Mucosa of descending colon (tissue), 3 donors: ENCODE data around the gene IST1. TPM values are rescaled to one million over a fixed set of nuclear protein-coding genes. Genes with fewer than 3 reads are reported as not detected.

Experiments used
- ATAC-seq: fragments of 200-7000 bp; cut with Tn5 transposase; one replicate; pipeline ENCODE4 v1.9.1; 2020; ENCODE audit warnings: mild to moderate bottlenecking, moderate library complexity
- DNase-seq, 3 donors: peaks; one replicate each; pipeline ENCODE4 v3.0.0-alpha.2; 2020
- H3K36me3 ChIP-seq: fragments of 200-600 bp; one replicate; pipeline ENCODE4 v1.8.0; 2021; ENCODE audit warnings: low read depth, mild to moderate bottlenecking
- H3K4me1 ChIP-seq: fragments of 200-600 bp; one replicate; pipeline ENCODE4 v1.8.0; 2021; ENCODE audit warnings: low read depth, mild to moderate bottlenecking
- H3K4me3 ChIP-seq: fragments of 200-600 bp; one replicate; pipeline ENCODE4 v1.8.0; 2021; ENCODE audit warnings: mild to moderate bottlenecking
- H3K9me3 ChIP-seq: fragments of 200-600 bp; one replicate; pipeline ENCODE4 v1.8.0; 2021; ENCODE audit warnings: mild to moderate bottlenecking
- intact Hi-C, 2 donors: fragments of 100-400 bp; cut with DNase I in 1 of 2; cut with micrococcal nuclease in 1 of 2; formaldehyde crosslinking; loops; one replicate each; pipeline versions ENCODE4 v1.11.0 to v1.11.1; 2022; cut with DNase I, micrococcal nuclease
- total RNA-seq, 3 donors: library from RNA; stranded (reverse); fragmentation: NEBNext Ultra II Directional in 2 of 3; extraction: Animal tissue kit (Norgen Biotek cat#: 25700) in 2 of 3; gene quantifications; one replicate each; pipeline versions ENCODE4 v1.2.1 to v1.2.4, GENCODE V29; 2021 to 2023
- TF ChIP-seq, protein P1 (sequence below): fragments of 200-600 bp; IDR thresholded peaks from one replicate; pipeline ENCODE4 v1.8.0; 2022; ENCODE audit warnings: antibody characterized with exemption, mild to moderate bottlenecking
- donor health status: DM: no; HTN: no; CAD: no; lungs with moderate emphysema.
- donor health status: DM: no; HTN: no; CAD: no.
- donor health status: DM: no; HTN: yes; CAD: no.

Gene IST1
- total RNA-seq, 3 donors from 2014 or later: 223 to 278 (median 228) TPM

DNA sequence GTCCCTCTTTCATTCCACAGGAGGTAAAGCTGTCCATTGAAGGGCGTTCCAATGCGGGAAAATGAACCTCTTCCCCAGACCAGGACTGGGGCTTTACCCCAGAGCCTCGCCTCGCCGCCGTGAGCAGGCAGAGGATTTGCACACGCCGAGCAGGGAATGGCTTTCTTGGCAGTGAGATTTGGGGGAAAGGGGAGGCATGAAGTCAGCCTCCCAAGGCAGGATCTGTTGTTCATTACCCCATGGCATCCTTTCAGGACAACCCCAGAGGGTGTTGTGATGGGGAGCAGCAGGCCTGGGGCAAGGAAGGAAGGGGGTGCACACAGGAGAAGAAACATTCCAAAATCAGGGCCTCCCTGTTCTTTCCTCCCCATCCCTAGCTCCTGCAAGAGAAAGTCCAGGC lies 43.6 kb upstream of the IST1 start:
- Histone ChIP-seq H3K9me3 (no peaks in the 10 kb centered on the region), H3K4me1 (no peaks in the 10 kb centered on the region), H3K36me3 (no peaks in the 10 kb centered on the region), H3K4me3 (no peak overlapping the region)
- TF ChIP-seq, protein P1, sequence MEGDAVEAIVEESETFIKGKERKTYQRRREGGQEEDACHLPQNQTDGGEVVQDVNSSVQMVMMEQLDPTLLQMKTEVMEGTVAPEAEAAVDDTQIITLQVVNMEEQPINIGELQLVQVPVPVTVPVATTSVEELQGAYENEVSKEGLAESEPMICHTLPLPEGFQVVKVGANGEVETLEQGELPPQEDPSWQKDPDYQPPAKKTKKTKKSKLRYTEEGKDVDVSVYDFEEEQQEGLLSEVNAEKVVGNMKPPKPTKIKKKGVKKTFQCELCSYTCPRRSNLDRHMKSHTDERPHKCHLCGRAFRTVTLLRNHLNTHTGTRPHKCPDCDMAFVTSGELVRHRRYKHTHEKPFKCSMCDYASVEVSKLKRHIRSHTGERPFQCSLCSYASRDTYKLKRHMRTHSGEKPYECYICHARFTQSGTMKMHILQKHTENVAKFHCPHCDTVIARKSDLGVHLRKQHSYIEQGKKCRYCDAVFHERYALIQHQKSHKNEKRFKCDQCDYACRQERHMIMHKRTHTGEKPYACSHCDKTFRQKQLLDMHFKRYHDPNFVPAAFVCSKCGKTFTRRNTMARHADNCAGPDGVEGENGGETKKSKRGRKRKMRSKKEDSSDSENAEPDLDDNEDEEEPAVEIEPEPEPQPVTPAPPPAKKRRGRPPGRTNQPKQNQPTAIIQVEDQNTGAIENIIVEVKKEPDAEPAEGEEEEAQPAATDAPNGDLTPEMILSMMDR: no peak
- no peak for ATAC-seq
- no peak for DNase-seq
- intact Hi-C loops: no loop called here

GRCh38 chr16:71852158-71852557 lies 43.2 kb upstream of the IST1 start:
- H3K4me3 ChIP-seq: no peak overlapping the region
- H3K36me3 ChIP-seq: no peaks in the 10 kb centered on the region
- no peaks in the 10 kb centered on the region for H3K9me3 ChIP-seq
- H3K4me1 ChIP-seq: no peaks in the 10 kb centered on the region
- intact Hi-C loops: no loop called here
- DNase-seq (no peak), ATAC-seq (no peak)
- TF ChIP-seq, protein P1: no peak

DNA sequence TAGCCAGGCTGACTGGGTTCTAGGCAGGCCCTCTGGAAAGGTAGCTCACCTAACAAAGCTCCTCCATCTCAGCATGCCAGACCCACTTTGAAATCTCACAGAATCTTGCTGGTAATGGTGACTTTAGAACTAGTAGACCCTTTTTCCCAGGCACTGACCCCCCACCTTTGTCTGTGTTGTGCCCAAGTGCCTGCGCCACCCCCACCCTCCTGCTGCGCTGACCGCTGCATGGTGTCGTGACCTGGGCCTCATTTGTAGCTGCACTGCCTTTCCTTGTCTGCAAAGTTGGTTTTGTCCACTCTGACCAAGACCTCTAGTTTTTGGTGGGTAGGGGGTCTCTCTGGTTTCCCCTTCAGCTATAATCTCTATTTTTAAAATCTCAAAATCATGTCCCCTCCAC lies 42.8 kb upstream of the IST1 start:
- no peak overlapping the region for H3K4me3 ChIP-seq
- intact Hi-C loops: no loop called here
- no peaks in the 10 kb centered on the region for H3K4me1 ChIP-seq
- H3K9me3 ChIP-seq: no peaks in the 10 kb centered on the region
- TF ChIP-seq, protein P1: no peak
- no peak for ATAC-seq
- H3K36me3 ChIP-seq: no peaks in the 10 kb centered on the region
- DNase-seq: no peak

DNA sequence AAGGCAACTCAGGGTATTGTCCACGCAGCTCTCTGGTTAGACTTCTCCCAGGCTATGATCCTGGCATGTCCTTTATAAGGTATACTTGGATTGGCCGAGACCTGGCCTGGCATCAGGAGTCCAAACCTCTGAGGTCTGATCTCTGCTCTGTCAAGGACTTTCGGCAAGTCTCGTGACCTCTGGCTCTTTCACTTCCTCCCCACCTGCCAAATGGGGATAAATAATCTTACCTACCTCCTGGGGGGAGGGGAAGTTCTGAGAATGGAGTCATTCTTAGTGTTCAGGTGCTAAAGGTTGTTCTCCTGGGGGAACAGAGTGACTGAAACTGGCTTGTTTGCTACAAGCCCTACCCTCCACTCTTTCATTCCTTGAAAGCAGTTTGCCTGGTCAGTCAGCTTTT lies 41.9 kb upstream of the IST1 start:
- H3K9me3 ChIP-seq: no peaks in the 10 kb centered on the region
- ATAC-seq: peak; percentile 29
- no peaks in the 10 kb centered on the region for H3K4me1 ChIP-seq
- peak in 1 of 3 donors; percentile 20 for DNase-seq
- TF ChIP-seq, protein P1: no peak
- intact Hi-C loops: no loop called here
- H3K4me3 ChIP-seq: no peak overlapping the region
- no peaks in the 10 kb centered on the region for H3K36me3 ChIP-seq

GRCh38 chr16:71854369-71854948 lies 40.9 kb upstream of the IST1 start:
- TF ChIP-seq, protein P1: no peak
- no peak for DNase-seq
- H3K4me1 ChIP-seq: no peaks in the 10 kb centered on the region
- H3K36me3 ChIP-seq: no peaks in the 10 kb centered on the region
- H3K9me3 ChIP-seq: no peaks in the 10 kb centered on the region
- intact Hi-C loops: no loop called here
- H3K4me3 ChIP-seq: no peak overlapping the region
- ATAC-seq: no peak
